ENCODE measurements around the gene RUNDC3A. TPM values are rescaled to one million over a fixed set of nuclear protein-coding genes. Genes with fewer than 3 reads are reported as not detected.
"Not testable (repeated sequence)": the region's sequence is repeated elsewhere in the genome, so short reads cannot be mapped to it uniquely, and the experiment has no call there.

Gene RUNDC3A
- total RNA-seq, 2 donors from 2014 or later: 0.81 TPM; not detected in 1

DNA sequence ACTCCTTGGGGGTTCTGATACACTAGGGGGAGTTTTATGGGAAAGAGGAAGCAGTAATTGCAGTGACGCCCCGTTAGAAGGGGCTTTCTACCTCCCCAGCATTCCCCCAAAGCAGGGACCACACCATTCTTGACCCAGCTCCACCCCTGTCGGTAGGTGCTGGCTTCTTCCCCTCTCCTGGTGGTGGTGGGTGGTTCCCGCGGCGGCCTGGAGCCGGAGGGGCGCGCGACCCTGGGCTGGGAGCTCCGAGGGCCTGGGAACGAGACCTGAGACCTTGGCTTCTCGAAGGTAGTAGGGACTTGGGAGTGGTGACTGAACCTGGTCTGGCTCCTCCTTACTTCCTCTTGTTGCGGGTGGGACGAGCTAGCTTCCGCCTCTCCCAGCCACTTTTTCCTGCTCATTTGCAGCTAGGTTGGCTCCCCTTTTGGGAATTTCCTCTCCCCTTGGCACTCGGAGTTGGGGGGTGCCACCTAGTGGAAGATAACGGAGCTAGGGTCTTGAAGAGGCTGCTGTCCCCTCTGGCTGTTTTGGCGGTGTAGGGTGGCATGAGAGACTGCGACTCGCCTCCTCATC is 37.1 kb downstream of the RUNDC3A start:
- Histone ChIP-seq H3K36me3 (peaks cover 4% of the 10 kb centered on the region), H3K4me3 (peak overlapping the region; percentile 84), H3K9me3 (no peaks in the 10 kb centered on the region), H3K4me1 (ENCODE audit: control insufficient read depth in 1 of 2, low read depth in 2 of 2) (peaks cover 3 to 14% of the 10 kb centered on the region in 2 donors), H3K27ac (peak overlapping the region; percentile 69 to 82), H3K27me3 (replicated peaks; ENCODE audit: insufficient read depth) (no peaks in the 10 kb centered on the region)
- DNase-seq (ENCODE audit: low spot score) (no peak), ATAC-seq (ENCODE audit: insufficient number of reproducible peaks, low FRiP score, low read depth) (no peak)
- TF ChIP-seq, protein P1, sequence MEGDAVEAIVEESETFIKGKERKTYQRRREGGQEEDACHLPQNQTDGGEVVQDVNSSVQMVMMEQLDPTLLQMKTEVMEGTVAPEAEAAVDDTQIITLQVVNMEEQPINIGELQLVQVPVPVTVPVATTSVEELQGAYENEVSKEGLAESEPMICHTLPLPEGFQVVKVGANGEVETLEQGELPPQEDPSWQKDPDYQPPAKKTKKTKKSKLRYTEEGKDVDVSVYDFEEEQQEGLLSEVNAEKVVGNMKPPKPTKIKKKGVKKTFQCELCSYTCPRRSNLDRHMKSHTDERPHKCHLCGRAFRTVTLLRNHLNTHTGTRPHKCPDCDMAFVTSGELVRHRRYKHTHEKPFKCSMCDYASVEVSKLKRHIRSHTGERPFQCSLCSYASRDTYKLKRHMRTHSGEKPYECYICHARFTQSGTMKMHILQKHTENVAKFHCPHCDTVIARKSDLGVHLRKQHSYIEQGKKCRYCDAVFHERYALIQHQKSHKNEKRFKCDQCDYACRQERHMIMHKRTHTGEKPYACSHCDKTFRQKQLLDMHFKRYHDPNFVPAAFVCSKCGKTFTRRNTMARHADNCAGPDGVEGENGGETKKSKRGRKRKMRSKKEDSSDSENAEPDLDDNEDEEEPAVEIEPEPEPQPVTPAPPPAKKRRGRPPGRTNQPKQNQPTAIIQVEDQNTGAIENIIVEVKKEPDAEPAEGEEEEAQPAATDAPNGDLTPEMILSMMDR (IDR thresholded peaks at IDR 0.05): no peak

DNA sequence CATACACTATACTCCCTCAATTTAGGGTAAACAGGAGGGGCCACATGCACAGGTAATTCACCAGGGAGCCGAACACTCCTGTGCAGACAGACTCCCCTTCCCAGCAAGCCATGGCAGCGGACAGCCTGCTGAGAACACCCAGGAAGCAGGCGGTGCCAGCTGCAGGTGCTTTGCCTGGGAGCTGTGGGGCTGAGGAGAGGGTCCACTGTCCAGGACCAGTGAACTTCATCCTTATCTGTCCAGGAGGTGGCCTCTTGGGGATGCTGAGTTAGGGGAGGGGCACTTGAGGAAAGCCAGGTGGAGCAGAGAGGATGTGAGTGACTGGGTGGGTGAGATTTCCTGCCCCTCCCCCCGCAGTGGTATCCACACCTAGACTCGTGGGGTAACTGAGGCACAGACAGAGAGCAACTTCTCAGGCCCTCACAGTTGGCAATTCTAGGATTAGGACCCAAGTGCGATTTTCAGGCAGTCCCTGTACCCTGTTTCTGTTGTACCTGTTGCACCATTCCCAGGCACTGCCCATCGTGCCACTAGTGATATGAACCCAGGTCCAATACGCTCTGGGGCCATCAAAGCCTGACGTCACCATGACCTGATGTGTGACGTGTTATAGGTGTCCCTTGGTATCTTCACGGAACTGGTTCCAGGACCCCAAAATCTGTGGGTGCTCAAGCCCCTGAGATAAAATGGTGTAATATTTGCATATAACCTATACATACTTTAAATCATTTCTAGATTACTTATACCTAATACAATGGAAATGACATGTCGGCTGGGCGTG is 37.9 kb downstream of the RUNDC3A start:
- Histone ChIP-seq H3K4me3 (peak overlapping the region; percentile 84), H3K27ac (peak overlapping the region; percentile 69 to 82), H3K27me3 (replicated peaks; ENCODE audit: insufficient read depth) (no peaks in the 10 kb centered on the region), H3K4me1 (ENCODE audit: control insufficient read depth in 1 of 2, low read depth in 2 of 2) (peaks cover 3 to 14% of the 10 kb centered on the region in 2 donors), H3K9me3 (no peaks in the 10 kb centered on the region), H3K36me3 (peaks cover 8% of the 10 kb centered on the region)
- DNase-seq (ENCODE audit: low spot score): no peak
- no peak for ATAC-seq (ENCODE audit: insufficient number of reproducible peaks, low FRiP score, low read depth)
- TF ChIP-seq, protein P1 (IDR thresholded peaks at IDR 0.05): no peak

DNA sequence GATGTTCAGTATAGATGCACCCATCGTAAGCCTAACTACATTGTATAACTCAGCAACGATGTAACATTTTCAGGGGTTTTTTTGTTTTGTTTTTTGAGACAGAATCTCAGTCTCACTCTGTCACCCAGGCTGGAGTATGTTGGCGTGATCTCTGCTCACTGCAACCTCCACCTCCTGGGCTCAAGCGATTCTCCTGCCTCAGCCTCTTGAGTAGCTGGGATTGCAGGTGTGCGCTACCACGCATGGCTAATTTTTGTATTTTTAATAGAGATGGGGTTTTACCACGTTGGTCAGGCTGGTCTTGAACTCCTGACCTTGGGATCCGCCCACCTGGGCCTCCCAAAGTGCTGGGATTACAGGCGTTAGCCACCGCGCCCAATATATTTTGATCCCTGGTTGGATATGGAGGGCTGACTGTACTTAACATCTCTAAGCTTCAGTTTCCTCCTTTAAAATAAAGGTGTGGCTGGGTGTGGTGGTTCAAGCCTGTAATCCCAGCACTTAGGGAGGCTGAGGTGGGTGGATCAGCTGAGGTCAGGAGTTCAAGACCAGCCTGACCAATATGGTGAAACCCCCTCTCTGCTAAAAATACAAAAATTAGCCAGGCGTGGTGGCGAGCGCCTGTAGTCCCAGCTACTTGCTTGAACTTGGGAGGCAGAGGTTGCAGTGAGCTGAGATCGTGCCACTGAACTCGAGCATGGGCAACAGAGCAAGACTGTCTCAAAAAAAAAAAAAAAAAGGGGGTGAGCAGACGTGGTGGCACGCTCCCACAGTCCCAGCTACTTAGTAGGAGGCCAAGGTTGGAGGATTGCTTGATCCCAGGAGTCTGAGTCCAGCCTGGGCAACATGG is 39.0 kb downstream of the RUNDC3A start:
- not testable (repeated sequence) for DNase-seq (ENCODE audit: low spot score); H3K27me3 ChIP-seq (replicated peaks; ENCODE audit: insufficient read depth); H3K4me3 ChIP-seq; H3K27ac ChIP-seq; H3K9me3 ChIP-seq; ATAC-seq (ENCODE audit: insufficient number of reproducible peaks, low FRiP score, low read depth)
- peaks cover 18% of the 10 kb centered on the region for H3K36me3 ChIP-seq
- H3K4me1 ChIP-seq (ENCODE audit: control insufficient read depth in 1 of 2, low read depth in 2 of 2): peaks cover 3 to 14% of the 10 kb centered on the region in 2 donors

DNA sequence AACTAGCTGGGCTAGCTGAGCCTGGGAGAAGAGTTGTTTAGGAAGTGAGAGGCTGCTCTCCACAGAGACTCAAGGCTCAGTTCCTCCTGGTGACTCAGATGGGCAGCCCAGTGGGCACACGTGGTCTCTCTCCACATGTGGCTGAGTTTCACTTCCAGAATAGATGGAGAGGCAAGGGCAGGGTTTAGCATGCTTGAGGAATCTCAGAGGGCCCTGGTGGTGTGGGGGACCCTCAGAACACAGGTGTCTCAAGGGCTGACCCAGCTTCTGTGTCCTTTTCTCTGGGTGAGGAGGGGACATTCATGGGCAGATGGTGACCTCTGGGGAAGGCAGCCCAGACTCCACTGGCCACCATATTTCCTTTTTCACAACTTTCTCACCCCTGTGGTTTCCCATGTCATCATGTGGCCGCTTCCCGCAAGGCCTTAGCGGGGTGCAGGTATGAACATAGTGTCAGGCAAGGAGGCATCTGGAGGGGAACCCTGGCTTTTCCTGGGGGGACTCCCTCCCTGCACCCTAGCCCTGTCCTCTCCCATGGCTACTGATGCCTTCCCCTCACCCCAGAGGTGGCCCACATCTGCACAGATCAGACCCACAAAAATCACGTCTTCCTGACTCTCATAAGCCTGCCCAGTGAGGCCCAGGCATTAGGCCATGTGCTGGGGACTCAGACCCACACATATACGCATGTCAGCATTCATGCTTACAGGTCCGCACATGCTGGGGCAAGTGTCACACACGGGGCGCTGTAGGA is 40.0 kb downstream of the RUNDC3A start:
- TF ChIP-seq, protein P1 (IDR thresholded peaks at IDR 0.05): no peak
- no peak overlapping the region for H3K4me3 ChIP-seq
- ATAC-seq (ENCODE audit: insufficient number of reproducible peaks, low FRiP score, low read depth): no peak
- no peak overlapping the region for H3K27ac ChIP-seq
- H3K36me3 ChIP-seq: peaks cover 22% of the 10 kb centered on the region
- DNase-seq (ENCODE audit: low spot score): no peak
- peaks cover 3 to 14% of the 10 kb centered on the region in 2 donors for H3K4me1 ChIP-seq (ENCODE audit: control insufficient read depth in 1 of 2, low read depth in 2 of 2)
- no peaks in the 10 kb centered on the region for H3K9me3 ChIP-seq
- no peaks in the 10 kb centered on the region for H3K27me3 ChIP-seq (replicated peaks; ENCODE audit: insufficient read depth)

DNA sequence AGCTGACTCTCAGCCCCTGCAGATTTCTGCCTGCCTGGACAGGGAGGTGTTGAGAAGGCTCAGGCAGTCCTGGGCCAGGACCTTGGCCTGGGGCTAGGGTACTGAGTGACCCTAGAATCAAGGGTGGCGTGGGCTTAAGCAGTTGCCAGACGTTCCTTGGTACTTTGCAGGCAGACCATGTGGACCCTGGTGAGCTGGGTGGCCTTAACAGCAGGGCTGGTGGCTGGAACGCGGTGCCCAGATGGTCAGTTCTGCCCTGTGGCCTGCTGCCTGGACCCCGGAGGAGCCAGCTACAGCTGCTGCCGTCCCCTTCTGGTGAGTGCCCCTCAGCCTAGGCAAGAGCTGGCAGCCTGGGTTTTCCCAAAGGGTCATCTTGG is 40.6 kb downstream of the RUNDC3A start:
- H3K36me3 ChIP-seq: peaks cover 22% of the 10 kb centered on the region
- TF ChIP-seq, protein P1 (IDR thresholded peaks at IDR 0.05): no peak
- H3K9me3 ChIP-seq: no peaks in the 10 kb centered on the region
- no peaks in the 10 kb centered on the region for H3K27me3 ChIP-seq (replicated peaks; ENCODE audit: insufficient read depth)
- H3K4me3 ChIP-seq: no peak overlapping the region
- DNase-seq (ENCODE audit: low spot score): no peak
- no peak overlapping the region for H3K27ac ChIP-seq
- no peak for ATAC-seq (ENCODE audit: insufficient number of reproducible peaks, low FRiP score, low read depth)
- peaks cover 3 to 14% of the 10 kb centered on the region in 2 donors for H3K4me1 ChIP-seq (ENCODE audit: control insufficient read depth in 1 of 2, low read depth in 2 of 2)

Measured in thoracic aorta (tissue), 2 donors.